Muscle of arm (tissue), 12 donors: Measurements from ENCODE around the gene NHLRC4. TPM values are rescaled to one million over a fixed set of nuclear protein-coding genes. Genes with fewer than 3 reads are reported as not detected.

ENCODE experiments used
- DNase-seq: peaks from one replicate; pipeline ENCODE4 v3.0.0-alpha.2; 2013
- polyA plus RNA-seq, 12 donors: library from polyadenylated mRNA; unstranded; fragments of 120-200 nt; gene quantifications; one replicate each; pipeline ENCODE4 v1.2.1, GENCODE V29; 2013; ENCODE audit not compliant: insufficient read length in 12 of 12

NHLRC4 gene
- polyA plus RNA-seq, 12 donors: 0.62 to 1.3 (median 0.89) TPM; not detected in 2

DNA sequence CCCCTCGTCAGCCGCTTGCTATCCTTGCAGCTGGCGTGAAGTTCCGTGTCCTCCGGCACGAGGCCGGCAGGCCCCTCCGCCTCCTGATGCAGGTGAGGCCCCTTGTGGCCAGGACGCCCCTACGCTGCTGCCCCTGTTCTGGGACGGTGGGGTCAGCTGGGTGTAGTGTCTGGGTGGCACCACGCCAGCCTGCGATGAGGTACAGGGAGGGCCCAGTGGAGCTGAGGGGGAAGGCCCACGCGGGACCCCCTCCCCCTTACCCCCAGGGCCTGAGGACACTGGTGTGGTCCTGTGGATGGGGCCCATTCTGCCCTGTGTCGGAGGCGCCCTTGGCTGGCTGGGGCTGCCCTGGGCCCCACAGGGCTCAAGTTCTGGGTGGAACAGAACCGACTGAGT is 15.4 kb downstream of the NHLRC4 start:
- DNase-seq: no peak

DNA sequence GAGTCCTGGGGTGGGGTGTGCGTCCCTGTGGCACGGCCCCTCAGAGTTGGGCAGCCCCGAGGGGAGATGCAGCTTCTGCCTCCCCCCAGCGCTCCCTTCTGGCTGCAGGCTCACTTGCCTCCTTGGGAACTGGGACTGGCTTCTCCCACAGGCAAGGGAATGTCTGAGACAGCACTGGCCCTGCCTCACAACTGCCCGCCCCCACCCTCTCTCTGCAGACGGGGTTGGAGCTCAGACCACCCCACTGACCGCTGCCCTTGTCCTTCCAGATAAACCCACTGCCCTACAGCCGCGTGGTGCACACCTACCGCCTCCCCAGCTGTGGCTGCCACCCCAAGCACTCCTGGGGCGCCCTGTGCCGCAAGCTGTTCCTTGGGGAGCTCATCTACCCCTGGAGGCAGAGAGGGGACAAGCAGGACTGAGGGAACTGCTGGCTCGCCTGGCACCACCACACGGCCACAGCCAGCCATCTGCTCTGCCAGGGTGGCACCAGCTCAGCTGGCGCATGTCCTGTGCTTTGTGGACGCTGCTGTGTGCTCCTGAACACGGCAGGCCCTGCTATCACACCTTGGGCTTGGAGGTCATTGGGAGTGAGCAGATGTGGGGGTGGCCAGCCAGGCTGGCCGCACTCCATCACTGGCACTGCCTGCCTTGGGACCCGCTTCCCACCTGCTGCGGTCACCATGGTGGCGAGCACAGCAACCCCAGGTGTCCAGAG is 16.0 kb downstream of the NHLRC4 start:
- no peak for DNase-seq

DNA sequence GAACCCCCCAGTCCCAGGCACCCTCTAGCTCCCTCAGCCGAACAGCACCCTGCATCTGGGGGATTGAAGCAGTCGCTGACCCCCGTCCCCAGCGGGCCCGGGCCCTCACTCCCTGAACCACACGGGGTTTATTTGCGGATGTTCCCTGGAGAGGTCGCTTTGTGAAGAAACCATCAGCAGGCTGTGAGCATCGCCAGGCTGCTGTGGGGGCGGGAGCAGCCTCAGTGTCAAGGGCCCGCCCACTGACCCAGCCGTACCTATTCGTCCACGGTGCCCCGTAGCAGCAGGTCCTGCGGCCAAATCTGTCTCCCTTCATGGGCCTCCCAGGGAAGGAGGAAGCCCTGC is 16.6 kb downstream of the NHLRC4 start:
- DNase-seq: no peak

DNA sequence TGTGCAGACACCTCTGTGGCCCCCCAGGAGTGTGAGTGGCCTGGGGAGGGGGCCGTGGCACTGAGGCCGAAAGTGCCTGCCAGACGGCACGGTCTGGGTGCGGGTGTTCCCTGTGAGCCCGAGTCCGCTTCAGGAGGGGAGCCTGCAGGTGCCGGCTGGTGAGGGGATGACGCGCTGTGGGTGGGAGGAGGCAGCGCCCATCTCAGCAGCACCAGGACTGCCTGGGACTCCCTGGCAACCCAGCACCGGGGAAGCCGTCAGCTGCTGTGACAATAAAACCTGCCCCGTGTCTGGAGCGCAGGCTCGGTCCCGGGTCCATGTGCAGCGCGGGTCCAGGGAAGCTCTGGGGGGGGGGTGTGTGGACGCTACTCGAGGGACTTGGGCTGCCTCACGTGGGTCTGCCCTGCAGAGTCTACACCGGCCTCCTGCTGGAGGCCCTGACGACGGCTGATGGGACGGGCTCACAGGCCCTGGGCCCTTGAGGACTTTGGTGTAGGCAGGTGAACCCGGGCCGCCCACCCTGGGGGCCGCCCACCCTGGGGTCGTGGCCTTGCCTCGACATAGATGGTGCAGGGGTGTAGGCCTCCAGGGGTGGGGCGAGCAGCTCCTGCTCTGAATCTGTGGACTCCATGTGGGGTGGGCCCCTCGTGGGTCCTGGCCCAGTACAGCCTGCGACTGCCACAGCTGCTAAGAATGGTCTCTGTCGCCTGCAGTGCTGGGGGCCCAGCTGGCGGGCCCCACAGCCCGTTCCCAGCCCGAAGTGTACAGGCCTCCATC is 17.2 kb downstream of the NHLRC4 start:
- DNase-seq: no peak

DNA sequence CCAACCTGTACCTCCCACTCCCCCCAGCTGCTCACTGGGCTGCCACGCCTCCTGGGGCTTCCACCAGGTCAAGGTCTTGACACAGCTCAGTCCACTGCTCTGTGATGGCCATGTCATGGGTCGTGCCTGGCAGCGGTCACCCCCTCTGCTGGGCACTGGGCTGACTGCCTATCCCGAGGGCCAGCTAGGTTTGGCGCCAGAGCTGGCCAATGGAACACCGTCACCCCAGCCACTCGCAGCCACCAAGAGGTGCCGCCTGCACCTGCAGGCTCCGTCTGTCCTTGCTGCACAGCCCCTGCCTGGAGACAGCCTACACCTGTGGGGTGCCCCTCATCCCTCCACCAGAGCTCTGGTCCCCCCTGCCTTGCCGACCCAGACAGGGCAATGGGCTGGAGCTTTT is 18.5 kb downstream of the NHLRC4 start:
- no peak for DNase-seq

DNA sequence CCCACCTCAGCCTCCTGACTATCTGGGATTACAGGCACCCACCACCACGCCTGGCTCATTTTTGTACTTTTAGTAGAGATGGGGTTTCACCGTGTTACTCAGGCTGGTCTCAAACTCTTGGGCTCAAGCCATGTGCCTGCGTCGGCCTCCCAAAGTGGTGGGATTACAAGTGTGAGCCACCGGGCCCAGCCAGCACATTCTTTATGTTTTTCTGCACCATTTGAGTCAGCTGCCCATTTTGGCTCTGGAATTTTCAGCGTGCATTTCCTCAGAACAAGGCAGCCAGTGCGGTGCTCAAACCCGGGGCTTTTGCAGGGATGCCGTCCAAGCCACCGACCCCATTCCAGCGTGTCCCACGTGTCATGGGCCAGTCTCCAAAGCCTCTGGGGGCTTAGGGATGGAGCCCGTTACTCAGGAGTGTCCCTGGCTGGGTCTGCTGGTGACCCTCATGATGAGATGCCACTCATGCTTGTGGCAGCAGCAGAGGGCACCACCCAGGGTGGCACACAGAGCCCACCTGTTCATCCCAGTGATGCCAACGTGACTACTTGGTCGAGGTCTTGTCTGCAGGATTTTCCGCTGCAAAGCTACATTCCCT is 19.3 kb downstream of the NHLRC4 start:
- DNase-seq: no peak

DNA sequence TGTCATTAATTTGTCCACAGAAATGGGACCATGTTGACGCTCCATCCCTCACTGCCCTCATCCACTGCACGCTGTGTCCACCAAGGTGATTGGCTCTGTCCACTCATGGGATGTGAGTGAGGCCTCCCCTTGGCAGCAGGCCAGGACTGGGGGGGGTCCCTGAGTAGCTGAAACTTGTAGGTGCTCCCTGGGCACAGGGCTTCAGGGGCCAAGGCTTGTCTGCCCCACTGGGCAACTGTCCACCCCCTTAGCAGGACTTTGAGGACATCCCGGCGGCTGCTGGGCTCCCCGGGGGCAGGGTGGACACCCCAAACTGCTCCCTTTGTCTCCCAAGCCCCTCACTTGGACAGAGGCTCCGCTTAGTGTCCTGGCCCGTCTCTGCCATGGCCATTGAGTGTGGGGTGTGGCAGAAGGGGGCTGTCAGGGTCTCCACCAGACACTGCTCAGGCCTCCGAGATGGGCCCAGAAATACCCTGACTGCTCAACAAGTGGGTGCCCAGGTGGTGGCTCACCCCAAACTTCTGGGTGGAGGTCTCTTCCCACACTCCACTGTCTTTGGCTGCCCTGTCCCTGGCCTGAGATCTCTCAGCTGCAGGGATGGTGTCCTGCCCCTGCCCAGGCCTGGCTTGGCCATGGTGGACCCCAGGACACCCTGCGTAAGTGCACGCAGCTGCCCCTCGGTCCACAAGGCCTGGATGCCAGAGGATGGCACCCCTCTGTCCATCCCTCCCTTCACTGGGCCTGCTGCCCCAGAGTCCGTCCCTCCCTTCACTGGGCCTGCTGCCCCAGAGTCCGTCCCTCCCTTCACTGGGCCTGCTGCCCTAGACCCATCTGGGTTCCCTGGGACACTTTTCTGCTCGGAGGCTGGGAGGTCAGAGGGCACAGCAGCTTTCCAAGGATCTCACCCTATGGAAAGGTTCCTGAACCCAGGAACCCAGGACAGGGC is 20.1 kb downstream of the NHLRC4 start:
- no peak for DNase-seq

DNA sequence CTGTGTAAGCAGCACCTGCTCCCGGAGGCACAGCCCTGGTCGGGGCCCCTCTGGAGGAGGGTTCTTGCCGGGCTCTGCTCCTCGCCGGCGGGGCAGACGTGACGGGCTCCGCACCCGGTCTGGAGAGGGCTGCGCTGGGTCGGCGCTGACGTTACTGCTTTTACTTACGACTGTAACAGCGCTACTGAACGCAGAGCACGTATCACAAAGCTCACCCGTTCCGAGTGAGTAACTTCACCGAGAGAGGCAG is 21.8 kb downstream of the NHLRC4 start:
- no peak for DNase-seq

DNA sequence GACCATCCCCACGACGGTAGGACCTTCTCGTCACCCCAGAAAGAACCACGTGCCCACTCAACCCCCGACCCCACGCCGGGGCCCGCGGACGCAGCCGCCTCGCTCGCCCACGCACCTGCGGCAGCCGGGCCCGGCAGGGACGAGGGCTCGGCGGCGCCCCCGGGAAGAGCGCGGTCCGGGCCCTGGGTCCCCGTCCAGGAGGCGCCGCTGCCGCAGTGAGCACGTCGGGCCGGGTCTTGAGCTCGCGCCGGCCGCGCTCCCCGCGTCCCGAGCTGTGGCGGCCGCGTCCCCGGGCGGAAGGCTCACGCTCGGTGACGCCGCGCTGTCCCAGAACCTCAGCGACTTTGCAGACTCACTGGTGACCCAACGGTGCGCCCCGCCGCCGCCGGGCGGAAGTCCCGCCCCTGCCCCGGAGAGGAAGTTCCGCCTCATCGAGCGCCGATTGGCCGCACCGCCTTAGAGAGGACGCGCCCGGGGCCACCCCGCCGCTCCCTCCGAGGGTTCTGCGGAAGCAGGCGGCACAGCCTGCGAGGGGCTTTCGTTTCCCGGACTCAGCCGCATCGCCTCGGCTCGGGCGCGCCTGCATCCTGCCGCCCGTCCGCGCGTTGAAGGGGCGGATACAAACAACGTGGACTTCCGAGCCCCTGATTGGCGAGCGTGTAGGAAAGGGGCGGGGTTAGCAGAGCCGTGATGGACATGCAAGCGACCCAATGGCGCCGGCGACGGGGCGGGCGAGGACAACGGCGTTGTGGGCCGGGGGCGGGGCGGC is 22.3 kb downstream of the NHLRC4 start:
- DNase-seq: peak; percentile 98

DNA sequence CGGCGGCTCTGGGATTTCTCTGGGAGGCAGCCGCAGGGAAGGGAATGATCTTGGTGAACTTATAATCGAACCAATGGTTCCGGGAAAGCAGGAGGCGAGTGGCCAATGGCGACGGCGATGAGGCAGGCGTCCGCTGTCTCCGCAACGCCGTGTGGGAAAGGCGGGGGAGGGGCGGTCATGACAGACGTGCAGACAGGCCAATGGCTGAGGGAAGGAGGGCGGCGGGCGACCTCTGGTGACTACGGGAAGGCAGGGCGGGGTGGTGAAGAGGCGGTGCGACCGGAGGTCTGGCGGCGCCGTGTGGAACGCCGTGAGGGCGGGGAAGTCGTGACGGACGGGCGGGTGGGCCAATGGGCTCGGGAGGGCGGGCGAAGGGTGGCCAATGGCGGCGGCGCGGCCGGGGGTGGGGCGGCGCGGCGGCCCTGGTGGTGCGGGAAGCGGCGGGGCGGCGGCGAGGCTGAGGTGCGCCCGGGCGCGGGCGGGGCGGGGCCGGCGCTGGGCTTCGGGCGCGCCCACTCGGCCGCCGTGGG is 22.9 kb downstream of the NHLRC4 start, which contains the start of gene RAB40C:
TSS of gene RAB40C (plus strand) at position 409 of the 530 bp plus-strand sequence. CDS start 226 bp downstream, outside the sequence.
- DNase-seq: peak; percentile 100

DNA sequence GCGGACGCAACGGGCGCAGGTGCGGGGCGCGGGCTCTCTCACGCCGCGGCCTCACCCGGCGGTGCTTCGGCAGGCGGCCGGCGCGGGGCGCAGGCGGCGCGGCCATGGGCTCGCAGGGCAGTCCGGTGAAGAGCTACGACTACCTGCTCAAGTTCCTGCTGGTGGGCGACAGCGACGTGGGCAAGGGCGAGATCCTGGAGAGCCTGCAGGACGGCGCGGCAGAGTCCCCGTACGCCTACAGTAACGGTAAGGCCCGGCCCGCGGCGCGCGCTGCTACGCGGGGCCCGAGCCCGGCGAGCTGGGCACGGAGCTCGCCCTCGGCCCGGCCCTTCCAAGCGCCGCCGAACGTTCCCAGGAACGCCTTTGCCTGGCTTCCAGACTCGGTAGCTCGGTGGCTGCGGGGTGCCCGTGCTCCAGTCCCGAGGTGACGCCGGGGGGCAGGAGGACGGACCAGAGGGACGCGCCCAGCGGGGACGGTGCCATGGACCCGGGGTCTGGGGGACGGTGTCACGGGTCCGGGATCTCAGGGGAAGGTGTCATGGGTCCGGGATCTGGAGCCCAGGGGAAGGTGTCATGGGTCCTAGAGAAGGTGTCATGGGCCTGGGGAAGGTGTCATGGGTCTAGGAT is 23.5 kb downstream of the NHLRC4 start:
- no peak for DNase-seq

DNA sequence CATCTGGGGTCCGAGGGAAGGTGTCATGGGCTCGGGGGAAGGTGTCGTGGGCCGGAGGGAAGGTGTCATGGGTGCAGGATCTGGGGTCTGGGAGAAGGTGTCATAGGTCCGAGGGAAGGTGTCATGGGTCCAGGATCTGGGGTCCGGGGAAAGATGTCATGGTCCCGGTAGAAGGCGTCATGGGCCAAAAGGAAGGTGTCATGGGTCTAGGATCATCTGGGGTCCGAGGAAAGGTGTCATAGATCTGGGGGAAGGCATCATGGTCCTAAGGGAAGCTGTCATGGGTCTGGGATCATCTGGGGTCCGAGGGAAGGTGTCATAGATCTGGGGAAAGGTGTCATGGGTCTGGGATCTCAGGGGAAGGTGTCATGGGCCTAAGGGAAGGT is 24.0 kb downstream of the NHLRC4 start:
- DNase-seq: no peak

DNA sequence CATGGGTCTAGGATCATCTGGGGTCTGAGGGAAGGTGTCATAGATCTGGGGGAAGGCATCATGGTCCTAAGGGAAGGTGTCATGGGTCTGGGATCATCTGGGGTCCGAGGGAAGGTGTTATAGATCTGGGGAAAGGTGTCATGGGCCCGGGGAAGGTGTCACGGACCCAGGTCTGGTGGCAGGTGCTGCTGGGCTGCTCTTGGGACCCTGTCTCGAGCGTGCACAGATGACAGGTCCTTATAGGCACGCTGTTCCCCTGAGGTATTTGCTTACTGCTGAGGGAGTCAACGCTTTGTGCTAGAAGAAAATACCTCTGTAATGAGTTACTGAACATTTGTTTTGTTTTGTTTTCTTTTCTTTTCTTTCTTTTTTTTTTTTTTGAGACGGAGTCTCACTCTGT is 24.4 kb downstream of the NHLRC4 start:
- no peak for DNase-seq

DNA sequence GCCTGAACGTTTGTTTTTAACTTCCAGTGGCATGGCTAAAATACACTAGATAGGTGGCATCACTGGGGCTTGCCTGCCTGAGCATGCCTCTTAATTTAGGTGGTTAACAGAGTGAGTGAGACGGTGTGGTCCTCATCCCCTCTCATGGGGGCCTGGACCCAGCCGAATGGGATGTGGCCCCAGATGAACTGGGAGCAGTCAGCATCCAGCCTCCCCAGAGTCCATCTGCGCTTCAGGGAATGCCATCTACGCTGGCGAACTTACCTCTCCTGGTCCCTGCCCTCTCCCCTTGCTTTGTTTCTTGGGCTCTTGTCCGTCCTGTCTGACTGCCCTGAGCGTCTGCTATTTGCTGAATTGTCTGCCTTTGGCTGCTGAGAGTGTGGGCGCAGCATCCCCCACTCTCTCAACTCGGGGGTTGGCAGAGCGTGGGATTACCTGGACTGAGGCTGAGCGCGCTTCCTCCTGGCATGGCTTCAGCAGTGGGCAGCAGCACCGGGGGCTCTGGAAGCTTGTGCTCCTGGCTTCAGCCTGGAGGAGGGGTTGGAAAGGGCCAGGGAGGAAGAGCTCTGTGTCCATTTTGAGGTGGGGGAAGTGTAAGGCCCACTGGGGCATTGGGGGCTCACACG is 25.2 kb downstream of the NHLRC4 start:
- no peak for DNase-seq

DNA sequence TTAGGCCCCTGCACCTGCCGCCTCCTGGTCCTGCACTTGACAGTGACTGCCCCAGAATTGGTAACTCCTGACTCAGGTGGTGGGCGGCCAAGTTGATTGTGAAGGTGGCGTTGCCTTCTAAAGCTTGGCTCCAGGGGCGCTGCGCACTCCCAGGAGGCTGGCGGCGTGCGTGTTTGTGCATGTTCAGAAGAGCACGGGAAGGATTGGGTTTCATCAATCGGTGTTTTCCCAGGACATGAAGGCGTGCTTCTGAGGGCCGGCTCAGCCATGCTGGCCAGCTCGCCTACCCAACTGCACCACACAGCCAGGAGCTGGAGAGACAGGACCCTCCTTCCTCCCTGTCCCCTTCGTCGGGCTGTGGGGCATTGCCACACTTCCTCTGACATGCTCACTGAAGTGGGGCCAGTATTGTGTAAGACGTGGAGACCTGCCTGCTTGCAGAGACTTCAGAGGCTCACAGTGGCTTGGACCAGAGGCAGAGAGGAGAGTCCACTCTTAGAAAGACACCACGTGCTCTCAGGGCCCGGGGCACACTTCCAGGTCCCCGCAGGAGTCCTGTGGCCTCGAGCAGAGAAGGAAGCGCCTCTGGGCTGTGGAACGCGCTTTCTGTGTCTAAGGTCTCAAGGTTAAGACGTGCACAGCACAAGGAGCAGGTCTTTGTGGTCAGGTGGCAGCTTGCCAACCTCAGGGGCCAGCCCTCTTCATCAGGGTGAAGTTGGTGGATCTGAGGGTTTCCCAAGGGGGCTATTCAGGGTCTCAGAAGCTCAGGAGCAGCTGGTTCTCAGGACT is 25.9 kb downstream of the NHLRC4 start:
- DNase-seq: no peak

DNA sequence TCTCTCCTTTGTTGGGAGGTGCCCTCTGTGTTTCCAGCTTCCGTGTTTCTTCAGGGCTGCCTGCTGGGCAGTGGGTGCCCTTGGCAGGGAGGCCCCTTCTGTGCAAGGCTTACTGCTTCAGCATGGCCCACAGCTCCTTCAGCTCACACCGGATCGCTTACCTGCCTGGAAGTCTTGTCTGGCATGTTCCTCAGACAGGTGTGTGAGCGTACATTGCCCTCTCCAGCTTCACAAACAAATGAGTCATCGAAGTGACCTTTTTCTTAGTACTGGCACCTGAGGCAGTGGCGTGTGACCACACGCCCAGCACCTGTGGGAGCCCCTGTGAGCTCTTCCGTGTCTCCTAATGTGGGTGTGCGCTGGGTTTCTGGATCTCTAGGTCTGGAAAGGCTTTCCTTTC is 26.6 kb downstream of the NHLRC4 start:
- no peak for DNase-seq

DNA sequence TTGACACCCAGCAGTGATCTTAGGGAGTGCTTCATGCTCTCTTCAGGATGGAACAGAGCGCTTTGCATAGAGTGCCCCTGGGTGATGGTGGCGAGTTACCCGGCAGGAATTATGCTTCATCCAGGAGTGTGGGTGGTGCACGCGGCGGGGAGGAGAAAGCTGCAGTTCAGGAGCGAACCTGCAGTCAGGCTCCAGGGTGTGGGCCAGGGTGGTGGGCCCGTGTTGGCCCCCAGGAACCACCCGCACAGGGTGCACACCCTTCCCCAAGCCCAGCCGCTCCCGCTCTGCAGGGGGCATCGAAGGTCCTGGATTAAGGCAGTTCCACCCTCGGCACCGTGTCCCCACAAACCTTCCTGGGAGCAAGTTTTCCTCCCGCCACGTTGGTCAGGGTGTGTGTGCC is 27.0 kb downstream of the NHLRC4 start:
- DNase-seq: no peak

DNA sequence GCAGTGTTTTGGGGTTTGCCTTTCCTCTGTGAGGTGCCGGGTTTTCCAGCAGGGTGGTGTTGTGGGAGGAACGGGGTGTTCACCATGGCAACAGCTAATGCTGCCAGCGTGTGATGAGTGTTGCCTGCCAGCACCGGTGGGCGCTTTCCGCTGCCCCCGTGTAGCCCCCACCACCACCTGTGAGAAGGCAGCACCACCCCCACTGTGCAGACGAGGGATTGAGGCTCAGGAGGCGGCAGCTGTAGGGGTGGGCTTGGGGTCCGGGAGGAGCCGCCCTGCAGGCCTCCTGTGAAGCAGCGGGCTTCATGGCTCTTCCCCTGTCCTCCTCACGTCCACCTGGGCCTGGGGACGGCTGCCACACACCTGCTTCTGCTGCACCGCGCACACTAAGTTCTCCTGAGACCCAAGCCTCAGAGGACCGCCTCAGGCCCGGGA is 28.3 kb downstream of the NHLRC4 start:
- no peak for DNase-seq
